Lung microvascular endothelial cell (primary cell): Measurements from ENCODE around the gene SLC2A10. TPM values are rescaled to one million over a fixed set of nuclear protein-coding genes. Genes with fewer than 3 reads are reported as not detected.
A peak's percentile ranks its signal among the peaks of the same experiment; 100 is the strongest.
"Not testable (repeated sequence)": the region's sequence is repeated elsewhere in the genome, so short reads cannot be mapped to it uniquely, and the experiment has no call there.

Experiments used
- DNase-seq, 2 donors: peaks; one replicate each; pipeline versions ENCODE4 v3.0.0 to v3.0.0-alpha.2; 2010; ENCODE audit warnings: low read depth in 2 of 2
- total RNA-seq: library from RNA; depleted of rRNA; stranded (reverse); fragments of >200 nt; gene quantifications from 2 replicates; pipeline ENCODE4 v1.2.1, GENCODE V29; 2014

Gene SLC2A10
- 5.2 and 9.5 TPM in 2 replicates for total RNA-seq

DNA sequence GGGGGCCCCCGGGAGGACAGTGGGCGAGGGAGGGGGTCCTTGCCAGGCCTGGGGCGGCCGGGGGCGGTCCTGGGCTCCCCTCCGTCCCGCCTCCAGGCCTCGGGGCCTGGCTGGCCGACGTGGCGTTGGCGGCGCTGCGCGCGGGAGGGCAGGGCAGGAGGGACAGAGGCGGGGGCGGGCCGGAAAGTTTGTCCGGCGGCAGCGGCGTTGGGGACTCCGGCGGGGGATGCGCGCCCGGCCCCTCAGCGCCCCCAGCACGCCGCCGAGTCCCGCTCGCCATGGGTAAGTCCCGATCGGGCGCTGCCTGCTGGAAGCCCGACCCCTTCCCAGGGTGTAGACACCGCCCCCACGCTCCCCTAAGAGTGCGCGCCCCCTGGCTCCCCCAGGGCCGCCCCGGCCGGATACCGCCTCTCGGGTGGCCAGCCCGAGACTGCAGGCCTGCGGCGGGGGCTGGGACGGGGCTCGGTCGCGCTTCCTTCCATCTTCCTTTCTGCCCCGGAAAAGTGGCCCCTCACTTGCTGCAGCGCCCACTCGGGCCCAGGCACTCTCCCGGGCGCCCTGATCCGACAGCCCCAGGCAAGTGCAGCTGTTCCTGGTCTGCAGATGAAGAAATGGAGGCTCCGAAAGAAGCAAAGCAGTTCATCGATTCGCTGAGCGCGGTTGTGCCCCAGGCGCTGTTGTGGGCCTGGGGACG, at the start of gene SLC2A10:
Gene SLC2A10 (plus strand): TSS at position 191 of the 694 bp plus-strand sequence. CDS start 88 bp downstream, at position 279.
- peak; percentile 26 to 65 for DNase-seq

- DNase-seq: no peak
Observed at GRCh38 chr20:46660487-46660886, 49.0 kb upstream of the SLC2A10 start.

GRCh38 chr20:46661659-46662058, 47.8 kb upstream of the SLC2A10 start:
- no peak for DNase-seq

DNA sequence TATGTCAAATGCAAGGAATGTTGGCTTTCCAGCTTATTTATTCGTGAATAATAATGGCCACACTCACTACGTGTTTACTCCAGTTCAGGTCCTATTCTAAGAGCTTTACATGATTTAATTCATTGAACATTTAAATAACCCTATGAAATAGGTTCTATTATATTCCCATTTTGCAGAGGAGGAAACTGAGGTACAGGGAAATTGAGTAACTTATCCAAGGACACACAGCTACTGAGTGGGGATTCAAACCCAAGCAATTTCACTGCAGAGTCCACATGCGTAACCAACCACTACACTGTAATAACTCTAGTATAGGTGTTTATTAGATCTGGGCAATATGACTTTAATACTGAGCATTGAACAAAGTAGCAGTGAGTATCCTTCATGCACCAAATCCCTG, 45.9 kb upstream of the SLC2A10 start:
- DNase-seq: no peak

GRCh38 chr20:46665602-46666001, 43.8 kb upstream of the SLC2A10 start:
- DNase-seq: no peak

DNA sequence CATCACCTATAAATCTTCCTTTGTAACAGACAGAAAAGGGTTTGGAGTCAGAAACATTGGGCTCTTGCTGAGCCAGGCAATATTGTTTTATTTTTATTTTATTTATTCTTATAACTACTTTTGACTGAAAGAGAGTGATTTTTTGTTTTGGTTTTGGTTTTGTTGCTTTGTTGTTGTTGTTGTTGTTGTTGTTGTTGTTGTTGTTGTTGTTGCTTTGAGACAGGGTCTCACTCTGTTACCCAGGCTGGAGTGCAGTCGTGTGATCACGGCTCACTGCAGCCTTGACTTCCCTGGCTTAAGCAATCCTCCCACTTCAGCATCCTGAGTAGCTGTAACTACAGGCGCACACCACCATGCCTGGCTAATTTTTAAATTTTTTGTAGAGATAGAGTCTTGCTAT, 43.1 kb upstream of the SLC2A10 start:
- no peak for DNase-seq

DNA sequence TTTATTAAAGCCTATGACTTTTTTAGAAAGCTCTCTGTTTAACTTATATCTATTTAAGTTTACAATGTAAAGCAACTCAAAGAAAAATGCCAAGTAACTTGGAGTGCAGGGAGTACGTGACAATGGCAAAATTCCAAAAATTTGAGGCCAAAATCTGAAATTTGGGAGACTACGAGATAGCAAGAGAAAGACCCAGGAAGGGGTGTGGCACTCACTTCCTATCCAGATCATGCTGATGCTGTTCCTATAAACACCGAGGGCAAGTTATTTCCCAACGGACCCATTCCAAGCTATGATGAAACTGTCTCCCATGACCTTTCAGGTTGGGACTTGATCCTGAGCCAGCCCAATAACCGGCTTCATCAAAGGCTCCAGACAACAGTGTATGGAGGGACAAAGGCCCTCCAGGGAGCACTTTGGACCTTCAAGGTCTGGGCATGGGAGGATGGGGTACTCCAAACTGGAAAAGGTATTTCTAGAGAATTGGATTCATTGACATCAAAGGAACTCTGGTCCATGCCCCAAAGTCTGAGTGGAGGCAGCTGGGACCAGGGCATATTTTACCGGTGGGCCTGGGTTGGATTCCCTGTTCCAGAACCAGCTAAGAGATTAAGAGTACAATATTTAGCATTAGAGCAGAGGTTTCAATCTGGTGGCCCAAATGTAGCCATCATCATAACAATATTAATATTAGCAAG, 42.5 kb upstream of the SLC2A10 start:
- DNase-seq: no peak

- DNase-seq: no peak
Observed at GRCh38 chr20:46670228-46670584, 39.2 kb upstream of the SLC2A10 start.

DNA sequence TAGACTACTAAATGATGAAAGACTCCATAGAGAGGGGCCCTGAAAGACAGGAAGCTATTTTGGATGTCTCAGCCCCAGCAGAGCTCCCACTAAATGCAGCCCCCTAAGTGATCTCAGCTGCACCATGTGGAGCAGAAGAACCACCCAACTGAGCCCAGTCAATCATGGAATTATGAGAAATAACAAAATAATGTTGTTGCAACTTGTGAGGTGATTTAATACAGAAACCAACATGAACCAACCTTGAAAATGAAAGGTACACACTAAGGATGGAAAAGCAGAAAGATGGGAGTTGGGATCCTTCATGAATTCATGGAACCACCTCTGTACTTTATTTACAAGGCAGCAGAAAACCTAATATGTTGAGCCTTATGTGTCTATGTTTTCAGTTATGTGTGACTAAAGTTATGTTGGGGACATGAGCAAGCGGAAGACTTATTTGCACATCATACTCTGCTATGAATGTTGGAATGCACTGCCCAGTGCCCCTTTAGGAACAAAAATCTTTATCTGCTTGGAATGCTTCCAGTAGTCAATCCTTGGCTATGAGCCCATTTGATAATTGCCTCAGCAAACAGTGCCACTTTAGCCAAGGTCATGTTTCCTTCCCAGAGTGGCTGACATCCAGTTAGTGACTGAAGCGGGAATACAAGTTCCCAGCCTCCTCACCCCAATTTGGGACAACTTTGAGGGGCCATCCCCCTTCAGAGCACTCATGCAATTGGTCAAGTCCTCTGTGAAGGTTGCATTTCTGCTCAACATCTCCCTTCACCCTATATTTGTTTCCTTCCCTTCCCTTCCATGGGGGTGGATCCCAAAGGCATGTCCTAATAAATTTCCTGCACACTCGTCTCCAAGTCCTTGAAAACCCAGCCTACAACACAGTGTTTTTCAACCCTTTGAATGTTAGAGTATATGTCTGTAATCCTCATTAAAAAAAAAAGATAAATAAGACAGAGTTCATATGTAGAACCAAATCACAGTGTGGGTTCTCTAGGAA, 38.6 kb upstream of the SLC2A10 start:
- DNase-seq: no peak

GRCh38 chr20:46671866-46672542, 37.4 kb upstream of the SLC2A10 start:
- no peak for DNase-seq

- no peak for DNase-seq
Observed at GRCh38 chr20:46672543-46673148, 36.8 kb upstream of the SLC2A10 start.

GRCh38 chr20:46673394-46674252, 35.8 kb upstream of the SLC2A10 start:
- no peak for DNase-seq

- DNase-seq: no peak
Observed at GRCh38 chr20:46674253-46675083, 35.0 kb upstream of the SLC2A10 start.

- not testable (repeated sequence) for DNase-seq
Observed at GRCh38 chr20:46676649-46677316, 32.7 kb upstream of the SLC2A10 start.

- DNase-seq: no peak
Observed at GRCh38 chr20:46677608-46678007, 31.8 kb upstream of the SLC2A10 start.

DNA sequence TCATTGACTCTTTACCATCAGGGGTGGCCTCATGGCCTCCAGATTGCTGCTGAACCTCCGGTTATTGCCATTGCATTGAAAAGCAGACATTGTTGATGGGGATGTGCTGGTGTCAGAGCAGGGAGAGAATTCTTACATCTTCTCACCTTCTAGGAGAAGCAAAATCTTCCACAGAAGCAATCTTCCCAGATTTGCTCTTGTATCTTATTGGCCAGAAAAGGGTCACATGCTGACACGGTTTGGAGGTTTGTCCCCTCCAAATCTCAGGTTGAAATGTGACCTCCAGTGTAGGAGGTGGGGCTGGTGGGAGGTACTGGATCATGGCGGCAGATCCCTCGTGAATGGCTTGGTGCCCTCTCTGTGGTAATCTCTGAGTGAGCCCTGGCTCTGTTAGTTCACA, 30.9 kb upstream of the SLC2A10 start:
- DNase-seq: no peak

DNA sequence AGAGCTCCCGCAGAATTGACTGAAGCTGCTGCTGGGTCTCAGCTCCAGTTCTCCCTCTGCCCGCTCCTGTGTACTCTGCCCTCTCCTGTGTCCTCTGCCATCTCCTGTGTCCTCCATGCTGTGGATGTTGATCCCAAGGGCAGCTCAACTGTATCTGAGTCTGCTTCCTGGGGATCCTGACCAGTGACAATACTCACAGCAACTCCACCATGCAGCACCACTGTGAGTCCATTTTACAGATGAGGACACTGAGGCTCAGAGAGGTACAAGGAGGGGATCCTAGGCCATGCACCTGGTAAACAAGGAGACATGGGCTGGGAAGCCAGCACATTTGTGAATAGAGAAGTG, 28.8 kb upstream of the SLC2A10 start:
- DNase-seq: no peak

GRCh38 chr20:46681032-46681854, 28.2 kb upstream of the SLC2A10 start:
- DNase-seq: peak; percentile 53 to 71
